HG02852 (cell line): ENCODE measurements around the gene ZMYND12.

ENCODE experiments used
- ATAC-seq: cut with Tn5 transposase; IDR thresholded peaks from one replicate; pipeline ENCODE4 v1.9.1; 2021; ENCODE audit warnings: mild to moderate bottlenecking, moderate library complexity; ENCODE audit not compliant: unreplicated experiment

The ZMYND12 gene

DNA sequence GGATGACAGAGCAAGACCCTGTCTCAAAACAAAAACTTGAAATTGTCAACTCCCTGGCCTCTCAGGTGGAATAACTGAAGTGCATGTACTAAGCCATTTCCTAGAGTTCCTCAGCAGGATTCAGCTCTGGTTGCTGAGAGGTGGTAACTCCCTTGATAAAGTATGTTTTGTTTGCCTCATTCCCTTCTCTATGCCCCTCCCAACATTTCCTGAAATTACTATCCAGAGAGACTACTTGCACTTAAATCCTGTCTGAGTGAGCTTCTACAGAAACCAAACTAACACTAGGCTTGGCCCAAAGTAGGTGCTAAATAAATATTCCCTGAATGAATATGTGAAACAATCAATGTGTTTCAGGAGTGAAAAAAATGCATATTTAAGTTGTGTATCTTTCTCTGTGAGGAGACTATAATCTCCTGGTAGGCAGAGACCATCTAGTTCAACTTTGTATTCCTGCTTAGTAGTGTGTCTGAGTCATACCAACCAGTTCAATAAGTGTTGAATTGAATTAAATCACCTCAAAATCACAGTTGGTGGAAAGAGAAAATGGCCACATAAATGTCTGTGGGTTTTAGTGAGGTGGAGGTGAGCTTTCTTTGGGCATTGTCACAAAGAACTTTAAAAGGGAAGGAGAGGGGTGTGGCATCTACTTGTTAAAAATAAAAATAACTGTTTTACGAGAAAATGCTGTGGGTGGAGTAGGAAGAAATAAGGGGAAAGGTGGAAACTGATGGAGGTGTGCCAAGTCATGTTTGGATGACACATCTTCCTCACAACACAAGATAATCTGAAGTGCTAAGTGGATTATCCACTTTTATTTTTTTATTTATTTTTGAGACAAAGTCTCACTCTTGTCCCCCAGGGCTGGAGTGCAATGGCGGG is 62.6 kb downstream of the ZMYND12 start:
- no peak for ATAC-seq

DNA sequence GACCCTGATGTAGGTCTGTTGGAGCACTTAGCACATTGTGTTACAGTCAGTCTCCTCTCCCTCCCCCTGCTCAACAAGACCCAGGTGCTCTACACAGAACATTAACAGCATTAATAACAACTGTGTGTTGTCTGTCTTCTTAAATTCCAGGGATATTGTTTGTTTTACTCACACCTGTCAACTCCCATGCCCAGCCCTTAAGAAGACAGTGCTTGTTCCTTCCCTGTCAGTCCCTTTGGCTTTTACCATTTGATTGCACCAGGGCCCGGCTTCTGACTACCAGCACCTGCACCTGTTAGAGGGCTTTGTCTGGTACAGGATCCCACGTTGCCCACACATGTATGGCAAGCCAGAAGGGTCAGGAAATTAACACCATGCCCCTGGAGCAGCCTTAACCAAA is 63.6 kb downstream of the ZMYND12 start:
- no peak for ATAC-seq

DNA sequence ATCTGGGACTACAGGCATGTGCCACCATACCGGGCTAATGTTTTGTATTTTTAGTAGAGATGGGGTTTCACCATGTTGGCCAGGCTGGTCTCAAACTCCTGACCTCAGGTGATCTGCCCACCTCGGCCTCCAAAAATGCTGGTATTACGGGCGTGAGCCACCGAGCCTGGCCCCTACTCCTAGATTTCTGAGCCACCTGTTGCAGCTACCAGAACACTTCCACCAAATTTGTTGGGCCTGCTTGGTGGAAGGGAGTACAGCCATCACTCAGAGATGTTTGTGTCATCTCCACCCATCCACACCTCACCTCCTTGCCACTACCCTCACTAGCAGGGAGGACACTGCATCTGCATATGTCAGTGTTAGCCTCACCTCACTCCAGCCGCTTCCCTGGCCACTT is 69.8 kb downstream of the ZMYND12 start:
- no peak for ATAC-seq

DNA sequence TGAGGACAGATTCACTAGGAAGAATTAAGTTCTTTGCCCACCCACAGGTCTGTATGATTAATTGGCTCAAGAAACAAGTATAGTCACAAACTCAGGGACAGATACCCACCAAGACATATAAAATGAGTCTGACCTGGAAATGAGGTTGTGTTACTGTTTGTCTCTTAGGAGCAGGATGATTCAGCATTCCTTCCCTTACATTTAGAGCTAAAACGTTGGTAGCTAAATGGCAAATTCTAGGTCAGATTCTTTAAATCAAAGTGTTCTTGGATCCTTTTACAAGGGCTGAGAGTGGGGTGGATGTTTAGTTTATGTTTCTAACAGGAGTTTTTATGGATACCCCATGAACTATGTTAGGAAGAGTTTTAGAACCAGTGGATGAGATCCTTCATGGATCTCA is 70.5 kb downstream of the ZMYND12 start:
- no peak for ATAC-seq

DNA sequence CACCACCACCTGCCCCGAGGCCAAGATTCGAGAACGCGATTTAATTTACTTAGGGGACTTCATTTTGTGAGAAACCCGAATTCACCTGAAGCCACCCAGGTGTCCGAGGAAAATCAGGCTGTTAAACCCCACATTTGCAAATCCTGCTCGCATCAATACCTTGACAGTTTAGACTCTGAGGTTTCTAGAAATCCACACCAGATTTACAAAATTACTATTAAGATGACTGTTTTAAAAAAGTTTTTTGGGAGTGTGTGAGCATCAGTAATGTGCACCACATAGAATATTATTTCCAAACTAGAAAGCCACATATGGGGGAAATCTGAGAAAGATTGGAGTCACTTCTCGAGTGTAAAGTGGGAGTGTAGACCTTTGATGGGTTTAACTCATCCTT is 74.5 kb downstream of the ZMYND12 start:
- ATAC-seq, result no peak

DNA sequence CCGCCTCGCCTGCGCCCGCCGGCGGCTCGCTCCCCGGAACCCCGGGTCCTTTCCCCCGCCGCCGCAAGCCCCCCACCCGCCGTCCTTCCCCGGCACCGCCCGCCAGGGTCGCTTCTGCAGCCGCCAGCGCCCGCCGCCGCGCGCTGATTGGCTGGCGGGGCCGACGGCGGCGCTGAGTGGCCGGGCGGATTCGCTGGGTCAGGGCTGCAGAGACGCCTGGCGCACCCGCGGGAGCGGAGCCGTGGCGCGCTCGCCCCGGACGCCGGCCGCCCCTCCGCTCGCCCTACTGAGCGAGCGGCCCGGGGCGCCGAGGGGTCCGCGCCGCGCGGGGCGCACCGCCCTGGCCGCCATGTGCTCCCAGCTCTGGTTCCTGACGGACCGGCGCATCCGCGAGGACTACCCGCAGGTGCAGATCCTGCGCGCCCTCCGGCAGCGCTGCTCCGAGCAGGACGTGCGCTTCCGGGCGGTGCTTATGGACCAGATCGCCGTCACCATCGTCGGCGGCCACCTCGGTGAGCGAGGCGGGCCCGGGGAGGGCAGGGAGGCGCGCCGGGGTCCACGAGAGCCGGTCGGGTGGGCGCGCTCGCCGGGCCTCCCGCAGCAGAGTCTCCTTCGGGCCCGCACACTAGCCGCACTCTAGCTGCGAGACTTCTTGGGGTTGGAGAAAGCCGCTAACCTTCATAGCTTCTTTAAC is 75.1 kb downstream of the ZMYND12 start, which contains the start of gene RIMKLA:
Gene RIMKLA (plus strand): TSS at position 207 of the 694 bp plus-strand sequence. CDS start 143 bp downstream, at position 350.
- peak; percentile 90 for ATAC-seq
